Stimulated activated CD8-positive, alpha-beta memory T cell treated with anti-CD3 and anti-CD28 coated beads, Interleukin-7, amount 100 ng/mL, for 1 hour (primary cell): ENCODE data around the gene PIP5K1C.

ENCODE experiments used
- DNase-seq, 2 donors: peaks; one replicate each; pipeline ENCODE4 v3.0.0-alpha.2; 2020; ENCODE audit warnings: low read depth in 2 of 2

The PIP5K1C gene

DNA sequence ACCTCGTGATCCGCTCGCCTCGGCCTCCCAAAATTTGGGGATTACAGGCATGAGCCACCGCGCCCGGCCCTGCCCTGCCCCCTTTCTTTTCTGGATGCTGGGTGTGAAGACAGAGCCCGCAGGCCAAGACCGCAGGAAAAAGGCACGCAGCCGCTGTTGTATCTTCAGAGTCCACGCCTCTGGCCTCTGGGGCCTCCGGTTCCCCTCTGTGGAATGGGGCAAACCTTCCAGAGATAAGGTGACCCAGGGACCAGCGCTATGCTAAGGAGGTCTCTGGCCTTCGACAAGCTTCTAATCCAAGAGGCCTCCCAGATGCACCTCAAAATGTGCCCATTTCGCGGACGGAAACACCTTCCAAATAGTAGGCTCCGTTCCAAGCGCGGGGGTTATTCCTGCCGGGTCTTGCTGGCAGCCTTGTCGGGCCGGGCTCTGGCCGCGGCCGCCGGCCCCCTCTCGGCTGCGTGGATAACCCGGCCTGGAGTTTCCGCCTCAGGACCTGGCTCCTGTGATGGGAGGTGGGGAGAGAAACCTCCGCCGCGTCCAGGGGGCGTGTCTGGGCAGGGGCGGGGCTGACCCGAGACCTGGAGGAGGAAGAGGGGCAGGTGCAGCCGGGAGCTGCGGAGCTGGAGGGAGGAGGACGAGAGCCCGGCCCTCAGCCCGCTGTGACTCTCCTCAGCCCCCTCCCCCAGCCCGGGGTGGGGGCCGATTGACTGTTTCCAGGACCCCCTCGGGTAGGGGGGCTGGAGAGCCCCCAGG is 21.0 kb upstream of the PIP5K1C start:
- peak; percentile 68 to 75 for DNase-seq

GRCh38 chr19:3720349-3720917 is 20.2 kb upstream of the PIP5K1C start:
- no peak for DNase-seq

- DNase-seq: no peak
Observed at GRCh38 chr19:3719868-3720267, 19.6 kb upstream of the PIP5K1C start.

- no peak for DNase-seq
Observed at GRCh38 chr19:3716147-3716668, 15.9 kb upstream of the PIP5K1C start.

- DNase-seq: no peak
Observed at GRCh38 chr19:3712663-3713611, 12.7 kb upstream of the PIP5K1C start.

- DNase-seq: no peak
Observed at GRCh38 chr19:3710265-3710812, 10.1 kb upstream of the PIP5K1C start.

DNA sequence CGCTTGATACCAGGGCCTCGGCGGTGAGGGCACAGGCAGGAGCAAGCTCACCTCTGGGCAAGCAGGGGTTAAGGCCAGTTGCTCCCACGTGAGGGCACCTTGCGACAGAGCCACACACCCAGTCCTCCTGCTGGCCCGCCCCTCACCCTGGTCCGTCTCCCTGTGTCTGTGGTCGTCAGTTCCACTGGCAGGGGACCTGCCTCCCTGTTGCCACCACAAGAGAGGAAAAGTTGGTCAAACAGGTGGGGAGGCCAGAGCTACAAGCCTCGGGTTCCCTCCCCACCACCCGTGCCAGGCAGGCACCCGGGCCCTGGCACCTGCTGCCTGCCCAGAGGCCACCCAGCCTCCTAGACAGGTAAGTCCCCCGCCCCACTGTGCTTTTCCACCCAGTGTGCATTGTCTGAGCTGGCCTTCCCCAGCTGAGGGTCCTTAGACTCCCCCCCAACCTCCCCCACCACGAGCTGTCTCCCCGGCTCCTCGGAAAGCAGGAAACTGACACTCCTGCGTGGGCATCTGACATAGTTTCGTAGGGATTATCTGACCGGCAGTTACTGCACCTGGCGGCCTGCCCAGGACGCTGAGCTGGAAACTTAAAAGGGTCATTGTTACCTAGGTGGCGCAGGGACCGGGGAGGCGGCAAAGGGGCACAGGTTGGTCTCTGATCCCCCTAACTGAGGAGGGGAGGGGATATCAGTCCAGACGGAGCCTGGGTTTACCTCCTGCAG is 8.1 kb upstream of the PIP5K1C start, which contains the start of gene TJP3:
TJP3 (plus strand) TSS at position 178 of the 725 bp plus-strand sequence. CDS start 20,049 bp downstream, outside the sequence.
- no peak for DNase-seq

GRCh38 chr19:3707868-3708206 is 7.6 kb upstream of the PIP5K1C start:
- DNase-seq: no peak

DNA sequence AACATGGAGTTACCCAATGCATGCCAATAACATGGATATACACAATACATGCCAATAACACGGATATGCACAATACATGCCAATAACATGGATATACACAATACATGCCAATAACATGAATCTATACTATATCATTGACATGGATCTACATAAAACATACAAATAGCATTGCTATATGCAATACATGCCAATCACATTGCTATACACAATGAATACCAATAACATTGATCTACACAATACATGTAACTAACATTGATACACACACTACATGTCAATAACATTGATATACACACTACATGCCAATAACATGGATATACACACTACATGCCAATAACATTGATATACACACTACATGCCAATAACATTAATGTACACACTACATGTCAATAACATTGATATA is 932 bp upstream of the PIP5K1C start:
- DNase-seq: no peak

GRCh38 chr19:3699741-3700241 is 477 bp downstream of the PIP5K1C start:
- no peak for DNase-seq

DNA sequence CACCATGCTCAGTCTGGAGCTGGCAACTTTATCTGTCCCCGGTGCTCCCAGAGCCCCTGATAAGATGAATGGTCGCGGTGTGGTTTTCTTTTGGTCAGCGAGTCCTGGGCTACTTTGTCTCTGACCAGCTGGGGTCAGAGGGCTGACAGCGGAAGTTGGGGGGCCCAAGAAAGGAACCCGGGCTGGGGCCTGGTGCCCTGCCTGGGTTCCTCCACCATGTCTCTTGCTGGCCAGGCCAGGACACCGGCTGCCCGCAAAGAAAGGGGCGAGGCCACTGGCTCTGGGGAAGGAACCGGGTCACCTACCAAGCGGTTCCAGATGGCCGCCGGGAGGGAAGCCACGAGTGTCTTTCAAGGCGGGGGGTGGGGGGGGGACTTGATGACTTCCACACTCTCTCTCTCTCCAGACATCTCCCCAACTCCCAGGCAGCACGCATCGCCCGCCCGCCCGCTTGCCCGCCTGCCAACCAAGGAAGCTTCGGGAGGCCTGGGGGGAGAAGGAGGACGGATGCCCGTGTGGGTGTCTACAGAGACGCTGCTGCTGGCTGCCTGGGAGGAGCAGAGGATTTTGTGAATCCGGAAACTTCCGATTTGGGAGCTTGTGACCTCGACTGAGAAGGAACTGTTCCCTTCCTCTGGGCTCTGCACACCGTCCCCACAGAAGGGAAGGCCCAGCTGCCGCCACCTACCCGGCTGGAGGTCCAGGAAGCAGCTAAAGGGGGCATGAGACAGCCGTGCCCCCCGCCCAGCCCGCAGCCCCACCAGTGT is 1.1 kb downstream of the PIP5K1C start:
- no peak for DNase-seq

GRCh38 chr19:3698386-3698950 is 1.8 kb downstream of the PIP5K1C start:
- no peak for DNase-seq

DNA sequence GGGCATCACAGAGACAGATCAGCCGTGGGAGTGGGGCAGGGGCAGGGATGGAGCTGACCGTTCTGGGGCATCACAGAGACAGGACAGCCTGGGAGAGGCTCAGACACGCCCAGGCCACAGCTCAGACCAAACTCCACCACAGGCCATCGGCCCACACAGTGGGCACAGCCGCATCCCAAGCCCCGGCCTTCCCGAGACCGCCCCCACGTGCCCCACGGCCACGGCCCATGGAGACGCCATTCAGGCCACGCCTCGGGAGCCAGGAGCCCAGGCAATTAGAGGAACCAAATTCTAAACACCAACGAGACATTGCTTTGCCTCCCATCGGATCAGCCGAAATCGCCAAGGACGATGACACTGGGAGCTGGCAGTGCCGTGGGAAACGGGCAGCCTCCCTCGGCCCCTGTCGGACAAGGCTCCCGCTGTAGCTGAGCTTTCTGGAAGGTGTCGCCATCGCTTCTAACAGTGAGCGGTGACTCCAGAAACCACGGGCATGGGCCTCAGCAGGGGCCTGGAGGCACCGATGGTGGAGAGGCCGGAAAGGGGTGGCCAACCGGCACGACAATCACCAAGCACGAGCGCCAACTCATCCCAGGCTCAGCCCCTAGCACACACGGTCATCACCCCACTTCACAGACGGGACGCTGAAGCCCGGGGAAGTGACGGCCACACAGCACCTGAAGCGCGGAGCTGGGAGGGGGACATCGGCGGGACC is 2.4 kb downstream of the PIP5K1C start:
- DNase-seq: no peak

GRCh38 chr19:3697094-3697493 is 3.2 kb downstream of the PIP5K1C start:
- DNase-seq: no peak

- DNase-seq: no peak
Observed at GRCh38 chr19:3696660-3696995, 3.6 kb downstream of the PIP5K1C start.

GRCh38 chr19:3695986-3696659 is 4.1 kb downstream of the PIP5K1C start:
- DNase-seq: no peak

DNA sequence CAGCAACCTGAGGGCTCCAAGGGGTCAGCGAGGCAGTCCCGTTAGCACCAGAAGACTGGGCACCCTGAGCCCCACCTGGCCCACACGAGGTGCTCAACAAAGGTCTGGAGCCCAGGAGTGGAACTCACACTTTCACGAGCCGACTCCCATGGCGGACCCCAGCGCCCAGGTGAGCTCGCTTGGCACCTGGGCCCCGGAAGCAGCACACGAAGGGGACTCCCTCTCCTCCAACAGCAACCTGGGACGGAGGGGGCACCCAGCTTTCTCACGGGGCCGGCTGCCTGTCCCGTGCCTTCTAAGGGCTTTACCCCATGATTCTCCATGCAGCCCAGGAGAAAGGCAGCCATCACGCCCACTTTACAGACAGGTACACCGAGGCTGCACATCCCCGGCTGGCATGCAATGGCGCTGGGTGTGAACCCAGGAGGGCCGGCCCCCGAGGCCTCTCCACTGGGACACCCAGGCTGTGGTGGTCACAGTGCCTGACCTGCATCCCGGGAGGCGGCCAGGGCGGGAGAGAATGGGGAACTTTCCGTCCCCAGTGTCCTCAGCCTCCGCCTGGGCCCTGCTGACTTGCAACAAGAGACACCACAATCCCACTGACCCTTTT is 5.0 kb downstream of the PIP5K1C start:
- no peak for DNase-seq

GRCh38 chr19:3694361-3695123 is 5.7 kb downstream of the PIP5K1C start:
- DNase-seq: no peak
